ENCODE results near the gene XDH. TPM values are rescaled to one million over a fixed set of nuclear protein-coding genes. Genes with fewer than 3 reads are reported as not detected.

Gene XDH
- total RNA-seq, 2 donors from 2014 or later: 0.08 TPM; not detected in 1

DNA sequence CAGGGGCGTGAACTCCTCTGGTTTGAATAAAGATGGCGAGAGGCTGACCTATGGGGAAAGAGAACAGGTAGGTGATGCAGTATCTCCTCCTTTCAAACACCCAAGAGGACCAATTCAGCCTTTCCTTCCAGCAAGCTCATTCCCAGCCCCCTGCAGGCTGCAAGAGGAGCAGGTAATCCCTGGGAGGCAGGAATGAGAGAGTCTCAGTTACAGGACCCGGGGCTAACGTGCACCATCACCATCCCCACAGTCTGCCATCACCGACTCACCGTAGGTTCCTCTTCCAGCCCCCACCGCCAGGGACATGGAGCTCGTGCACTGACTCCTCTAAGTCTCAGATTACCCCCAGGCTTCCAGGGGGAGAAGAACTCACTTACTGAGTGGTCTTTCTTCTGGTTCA is 26.7 kb downstream of the XDH start:
- no peaks in the 10 kb centered on the region for H3K36me3 Mint-ChIP-seq
- no peaks in the 10 kb centered on the region for H3K4me1 Mint-ChIP-seq (ENCODE audit: low read depth in 2 of 2)
- no peaks in the 10 kb centered on the region for H3K9me3 Mint-ChIP-seq
- peaks cover 0 to 11% of the 10 kb centered on the region in 2 donors for H3K27me3 Mint-ChIP-seq
- H3K4me3 Mint-ChIP-seq: no peak overlapping the region
- DNase-seq (ENCODE audit: low spot score) (no peak), ATAC-seq (no peak)
- H3K27ac Mint-ChIP-seq: no peak overlapping the region

DNA sequence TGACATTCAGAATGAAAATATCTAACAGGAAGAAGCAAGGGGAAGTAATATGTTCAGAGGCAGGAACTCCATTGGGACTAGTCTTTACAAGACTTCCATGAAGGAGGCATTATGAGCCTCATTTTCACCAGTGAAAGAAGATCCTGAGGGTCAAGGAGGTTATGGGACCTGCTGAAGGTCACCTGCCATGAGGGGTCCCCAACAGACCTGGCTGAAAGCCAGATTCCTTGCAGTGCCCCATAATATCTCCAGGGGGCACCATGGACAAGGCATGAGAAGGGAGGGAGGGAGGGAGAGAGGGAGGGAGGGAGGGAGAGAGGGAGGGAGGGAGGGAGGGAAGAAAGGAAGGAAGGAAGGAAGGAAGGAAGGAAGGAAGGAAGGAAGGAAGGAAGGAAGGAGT is 27.9 kb downstream of the XDH start:
- no peak for DNase-seq (ENCODE audit: low spot score)
- Mint-ChIP-seq H3K27me3 (peaks cover 0 to 10% of the 10 kb centered on the region in 2 donors), H3K27ac (no peak overlapping the region), H3K9me3 (no peaks in the 10 kb centered on the region), H3K4me3 (no peak overlapping the region), H3K36me3 (no peaks in the 10 kb centered on the region), H3K4me1 (ENCODE audit: low read depth in 2 of 2) (peaks cover 0 to 5% of the 10 kb centered on the region in 2 donors)
- no peak for ATAC-seq

DNA sequence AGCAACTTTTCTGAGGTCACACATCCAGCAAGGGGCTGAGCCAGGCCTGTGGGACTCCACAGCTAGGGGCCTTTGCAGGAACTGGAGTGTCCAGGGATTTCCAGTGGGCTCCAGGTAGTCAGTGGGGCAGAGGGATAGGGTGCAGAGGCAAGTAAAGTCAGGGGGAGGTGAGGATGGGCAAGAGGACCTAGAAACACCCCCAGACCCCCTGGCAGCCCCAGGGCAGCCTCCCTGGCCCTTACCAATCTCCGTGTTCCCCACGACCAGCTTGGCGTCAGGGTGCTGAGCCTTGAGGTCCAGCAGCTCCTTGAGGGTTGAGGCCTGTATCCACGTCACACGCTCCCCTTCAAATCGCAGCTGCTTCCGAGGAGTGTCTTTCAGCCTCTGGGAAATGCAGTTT is 28.4 kb downstream of the XDH start:
- H3K4me1 Mint-ChIP-seq (ENCODE audit: low read depth in 2 of 2): peaks cover 0 to 5% of the 10 kb centered on the region in 2 donors
- ATAC-seq: no peak
- no peaks in the 10 kb centered on the region for H3K9me3 Mint-ChIP-seq
- no peak overlapping the region for H3K27ac Mint-ChIP-seq
- DNase-seq (ENCODE audit: low spot score): no peak
- peaks cover 0 to 8% of the 10 kb centered on the region in 2 donors for H3K27me3 Mint-ChIP-seq
- no peak overlapping the region for H3K4me3 Mint-ChIP-seq
- no peaks in the 10 kb centered on the region for H3K36me3 Mint-ChIP-seq

DNA sequence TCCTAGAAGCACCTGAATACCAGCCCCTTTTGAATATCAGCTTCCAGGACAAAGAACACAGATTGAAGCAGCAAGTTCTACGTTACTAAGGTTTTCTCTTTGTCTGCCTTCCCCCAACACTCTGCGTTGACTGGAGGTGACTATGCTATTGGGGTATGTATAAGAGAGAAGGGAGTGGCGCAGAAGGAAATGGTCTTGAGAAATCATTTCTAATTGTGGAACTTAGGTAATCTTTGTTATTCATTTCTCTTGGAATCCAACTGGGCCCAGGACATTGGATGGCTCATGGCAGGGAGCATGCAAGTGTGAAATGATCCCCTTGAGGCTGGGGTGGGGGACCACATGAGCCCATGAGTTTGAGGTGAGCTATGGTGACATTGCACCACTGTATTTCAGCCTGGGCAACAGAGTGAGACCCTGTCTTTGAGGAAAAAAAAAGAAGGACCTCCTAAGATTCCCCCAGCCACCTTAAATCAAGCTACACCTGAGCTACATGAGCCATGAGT is 29.7 kb downstream of the XDH start:
- H3K4me3 Mint-ChIP-seq: no peak overlapping the region
- peaks cover 2 to 4% of the 10 kb centered on the region in 2 donors for H3K27me3 Mint-ChIP-seq
- no peaks in the 10 kb centered on the region for H3K9me3 Mint-ChIP-seq
- DNase-seq (ENCODE audit: low spot score): no peak
- no peaks in the 10 kb centered on the region for H3K36me3 Mint-ChIP-seq
- peaks cover 0 to 5% of the 10 kb centered on the region in 2 donors for H3K4me1 Mint-ChIP-seq (ENCODE audit: low read depth in 2 of 2)
- H3K27ac Mint-ChIP-seq: no peak overlapping the region
- ATAC-seq: no peak

DNA sequence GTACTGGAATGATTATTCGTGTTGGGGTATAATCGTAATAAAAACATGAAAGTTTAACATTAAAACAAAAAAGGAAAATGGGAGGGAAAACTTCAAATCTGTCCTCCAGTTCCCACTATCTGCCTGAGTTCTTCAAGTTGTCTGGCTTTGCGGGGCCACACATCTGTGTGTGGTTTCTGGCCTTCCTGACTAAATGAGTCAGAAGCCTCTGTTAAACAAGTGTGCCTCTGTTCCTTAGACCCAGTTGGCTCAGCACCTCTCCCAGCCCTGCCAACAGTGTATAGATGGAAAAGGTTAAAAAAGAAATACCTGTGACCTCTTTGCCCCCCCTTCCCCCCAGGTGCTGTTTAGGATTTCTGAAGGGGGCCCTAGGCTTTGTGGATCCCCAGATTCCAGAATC is 30.2 kb downstream of the XDH start:
- H3K27ac Mint-ChIP-seq: no peak overlapping the region
- H3K4me3 Mint-ChIP-seq: no peak overlapping the region
- peaks cover 2 to 4% of the 10 kb centered on the region in 2 donors for H3K27me3 Mint-ChIP-seq
- DNase-seq (ENCODE audit: low spot score) (no peak), ATAC-seq (peak in 1 of 2 donors; percentile 66)
- H3K9me3 Mint-ChIP-seq: no peaks in the 10 kb centered on the region
- H3K36me3 Mint-ChIP-seq: no peaks in the 10 kb centered on the region
- H3K4me1 Mint-ChIP-seq (ENCODE audit: low read depth in 2 of 2): peaks cover 0 to 5% of the 10 kb centered on the region in 2 donors

DNA sequence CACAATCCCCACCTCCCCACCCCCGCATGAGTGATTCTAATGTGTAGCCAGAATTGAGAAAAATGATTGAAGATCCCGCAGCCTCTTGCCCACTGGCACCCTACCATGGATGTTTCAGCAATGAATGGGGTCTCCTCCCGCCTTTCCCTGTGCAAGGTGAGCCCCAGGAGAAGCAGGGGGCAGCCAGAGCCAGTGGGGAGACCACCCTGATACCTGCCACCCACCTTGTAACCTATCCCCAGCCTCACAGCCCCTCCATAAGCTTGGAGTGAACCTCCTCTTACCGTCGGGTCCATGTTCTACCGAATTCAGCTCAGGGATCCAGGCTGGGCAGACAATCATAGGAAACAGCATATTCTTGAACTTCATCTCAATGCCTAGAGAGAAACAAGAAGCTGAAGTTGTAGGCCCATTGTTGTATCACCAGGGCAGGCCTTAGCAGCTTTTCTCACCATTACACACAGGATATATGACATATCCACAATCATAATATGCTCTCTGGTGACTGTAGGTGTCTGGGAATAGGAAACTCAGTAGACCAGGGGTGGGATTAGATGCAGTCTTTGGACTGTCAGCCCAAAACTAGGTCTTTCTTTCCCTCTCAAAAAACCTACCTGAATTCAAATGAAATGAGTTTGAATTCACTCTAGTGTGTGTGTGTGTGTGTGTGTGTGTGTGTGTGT is 30.9 kb downstream of the XDH start:
- Mint-ChIP-seq H3K4me3 (no peak overlapping the region), H3K27me3 (peaks cover 2 to 4% of the 10 kb centered on the region in 2 donors), H3K9me3 (no peaks in the 10 kb centered on the region), H3K27ac (no peak overlapping the region), H3K4me1 (ENCODE audit: low read depth in 2 of 2) (peaks cover 0 to 5% of the 10 kb centered on the region in 2 donors), H3K36me3 (no peaks in the 10 kb centered on the region)
- ATAC-seq (no peak), DNase-seq (ENCODE audit: low spot score) (no peak)

DNA sequence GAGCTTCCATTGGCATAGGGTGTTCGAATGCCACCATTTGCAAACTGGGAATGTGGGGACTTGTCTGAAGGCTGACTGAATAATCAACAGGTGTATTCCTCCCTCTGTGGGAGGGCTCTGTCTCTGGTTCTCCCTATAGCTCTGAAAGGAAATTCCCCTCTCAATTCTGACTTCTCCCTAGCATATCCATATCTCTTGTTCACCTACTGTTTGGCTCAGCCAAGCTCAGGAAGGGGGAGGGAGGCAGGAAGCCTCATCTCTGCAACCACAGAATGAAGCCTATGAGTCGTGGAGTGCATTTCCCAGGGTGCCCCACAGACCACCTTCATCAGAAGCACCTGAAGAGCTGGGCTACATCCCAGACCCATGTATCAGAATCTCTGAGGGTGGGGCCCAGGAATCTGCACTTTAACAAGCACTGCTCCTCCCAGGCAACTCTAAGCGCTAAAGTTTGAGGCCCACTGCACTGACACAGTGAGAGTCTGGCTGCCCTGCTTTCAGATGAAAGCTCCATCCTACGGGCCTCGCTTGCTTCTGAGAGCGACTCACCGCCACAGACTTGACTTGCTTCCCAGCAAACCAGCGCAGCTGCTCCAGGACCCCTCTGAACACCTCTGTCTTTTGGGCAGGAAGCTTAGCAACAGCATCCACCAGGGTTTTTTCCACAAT is 32.0 kb downstream of the XDH start:
- H3K36me3 Mint-ChIP-seq: no peaks in the 10 kb centered on the region
- H3K9me3 Mint-ChIP-seq: no peaks in the 10 kb centered on the region
- DNase-seq (ENCODE audit: low spot score) (no peak), ATAC-seq (no peak)
- H3K27me3 Mint-ChIP-seq: peaks cover 2 to 4% of the 10 kb centered on the region in 2 donors
- no peak overlapping the region for H3K27ac Mint-ChIP-seq
- H3K4me1 Mint-ChIP-seq (ENCODE audit: low read depth in 2 of 2): peaks cover 0 to 5% of the 10 kb centered on the region in 2 donors
- H3K4me3 Mint-ChIP-seq: no peak overlapping the region

DNA sequence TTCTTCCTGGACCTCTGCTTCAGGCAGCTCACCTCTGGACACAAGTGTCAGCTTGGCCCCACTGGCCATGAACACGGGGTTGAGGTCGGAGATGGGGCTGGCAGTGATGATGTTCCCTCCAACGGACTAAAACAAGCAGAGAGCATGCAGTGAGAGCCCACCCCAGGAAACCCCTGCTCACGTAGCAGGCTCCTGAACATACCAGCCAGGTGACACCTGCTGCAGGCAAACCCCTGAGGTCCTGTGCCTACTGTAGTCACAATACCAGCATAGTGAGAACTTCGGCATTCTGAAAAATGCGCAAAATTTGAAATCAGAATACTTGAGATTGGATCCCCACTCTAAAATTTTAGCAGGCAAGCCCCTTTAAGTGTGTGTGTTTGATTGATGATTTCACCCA is 32.9 kb downstream of the XDH start:
- DNase-seq (ENCODE audit: low spot score) (no peak), ATAC-seq (no peak)
- Mint-ChIP-seq H3K36me3 (no peaks in the 10 kb centered on the region), H3K4me1 (ENCODE audit: low read depth in 2 of 2) (peaks cover 0 to 5% of the 10 kb centered on the region in 2 donors), H3K4me3 (no peak overlapping the region), H3K27me3 (peaks cover 2 to 4% of the 10 kb centered on the region in 2 donors), H3K9me3 (no peaks in the 10 kb centered on the region), H3K27ac (no peak overlapping the region)

DNA sequence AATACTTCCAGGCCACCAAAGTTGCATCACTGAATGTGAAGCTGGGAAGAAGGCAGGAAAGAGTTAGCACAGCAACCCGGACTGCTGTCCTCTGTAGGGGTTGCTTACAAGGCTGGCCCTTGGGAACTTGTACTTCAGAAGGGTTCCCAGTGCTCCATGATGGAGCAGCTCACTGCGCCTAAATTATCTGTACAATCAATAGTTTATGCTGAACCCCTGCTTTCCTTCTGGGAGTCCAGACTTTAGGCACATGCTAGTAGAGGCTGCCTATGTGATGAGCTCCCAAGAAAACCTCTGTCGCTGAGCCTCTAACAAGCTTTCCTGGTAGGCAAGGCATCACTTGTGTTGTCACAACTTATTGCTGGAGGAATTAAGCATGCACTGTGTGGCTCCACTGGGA is 34.3 kb downstream of the XDH start:
- H3K27ac Mint-ChIP-seq: no peak overlapping the region
- H3K36me3 Mint-ChIP-seq: no peaks in the 10 kb centered on the region
- no peak overlapping the region for H3K4me3 Mint-ChIP-seq
- ATAC-seq (no peak), DNase-seq (ENCODE audit: low spot score) (no peak)
- no peaks in the 10 kb centered on the region for H3K9me3 Mint-ChIP-seq
- peaks cover 2 to 4% of the 10 kb centered on the region in 2 donors for H3K27me3 Mint-ChIP-seq
- peaks cover 0 to 5% of the 10 kb centered on the region in 2 donors for H3K4me1 Mint-ChIP-seq (ENCODE audit: low read depth in 2 of 2)

DNA sequence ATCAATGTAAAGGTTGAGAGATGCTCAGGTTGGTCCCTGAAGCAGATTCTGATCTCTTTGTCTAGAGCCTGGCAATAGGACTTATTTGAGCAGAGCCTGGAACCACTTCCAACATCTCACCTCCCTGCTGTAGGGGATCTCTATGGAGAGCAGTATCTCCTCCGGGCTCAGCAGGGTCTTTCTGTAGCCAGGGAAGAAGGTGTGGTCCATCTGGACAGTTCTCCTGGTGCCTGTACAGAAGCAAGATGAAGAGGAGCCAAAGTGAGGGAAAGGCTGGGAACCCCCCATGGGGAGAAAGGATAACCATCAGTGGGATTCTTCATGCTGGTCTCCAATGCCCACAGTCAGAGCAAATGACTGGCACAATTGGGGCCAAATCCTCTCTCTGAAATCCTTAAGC is 34.8 kb downstream of the XDH start:
- Mint-ChIP-seq H3K27me3 (peaks cover 2 to 4% of the 10 kb centered on the region in 2 donors), H3K27ac (no peak overlapping the region), H3K9me3 (no peaks in the 10 kb centered on the region), H3K36me3 (no peaks in the 10 kb centered on the region), H3K4me3 (no peak overlapping the region), H3K4me1 (ENCODE audit: low read depth in 2 of 2) (peaks cover 0 to 5% of the 10 kb centered on the region in 2 donors)
- ATAC-seq (no peak), DNase-seq (ENCODE audit: low spot score) (no peak)

DNA sequence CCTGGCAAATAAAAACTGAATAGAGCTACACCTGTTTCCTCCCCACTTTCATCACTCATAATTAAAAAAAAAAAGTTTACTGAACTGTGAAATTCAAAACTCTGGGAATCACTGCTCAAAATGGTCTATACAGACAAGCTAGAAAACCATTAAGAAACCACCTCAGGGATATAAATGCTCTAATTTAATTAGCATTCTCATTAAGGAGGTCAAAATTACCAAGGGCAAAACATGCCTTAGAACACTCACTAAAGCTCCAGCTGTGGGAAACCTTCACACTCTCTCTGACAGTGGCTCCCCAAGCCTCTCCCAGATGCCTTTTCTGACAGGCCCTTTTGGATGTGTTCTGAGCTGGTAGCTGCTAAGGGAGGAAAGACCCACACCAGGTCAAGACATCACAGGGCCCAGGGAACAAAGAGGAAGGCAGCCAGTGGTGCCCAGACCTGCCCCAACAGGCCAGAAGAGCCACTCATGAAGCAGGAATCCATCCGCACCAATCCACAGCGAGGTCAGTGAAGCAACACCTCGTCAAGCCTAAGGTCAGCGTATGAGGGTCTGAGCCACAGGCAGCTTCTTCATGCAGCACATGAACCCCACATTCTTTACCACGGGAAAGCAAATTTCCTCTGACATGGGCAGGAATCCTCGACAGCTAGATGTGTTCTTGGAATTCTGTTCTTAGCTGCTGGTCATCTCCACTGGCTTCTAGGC is 35.6 kb downstream of the XDH start:
- Mint-ChIP-seq H3K27me3 (peaks cover 2 to 4% of the 10 kb centered on the region in 2 donors), H3K9me3 (no peaks in the 10 kb centered on the region), H3K4me3 (no peak overlapping the region), H3K36me3 (no peaks in the 10 kb centered on the region), H3K27ac (no peak overlapping the region), H3K4me1 (ENCODE audit: low read depth in 2 of 2) (peaks cover 0 to 5% of the 10 kb centered on the region in 2 donors)
- ATAC-seq: no peak
- DNase-seq (ENCODE audit: low spot score): no peak

DNA sequence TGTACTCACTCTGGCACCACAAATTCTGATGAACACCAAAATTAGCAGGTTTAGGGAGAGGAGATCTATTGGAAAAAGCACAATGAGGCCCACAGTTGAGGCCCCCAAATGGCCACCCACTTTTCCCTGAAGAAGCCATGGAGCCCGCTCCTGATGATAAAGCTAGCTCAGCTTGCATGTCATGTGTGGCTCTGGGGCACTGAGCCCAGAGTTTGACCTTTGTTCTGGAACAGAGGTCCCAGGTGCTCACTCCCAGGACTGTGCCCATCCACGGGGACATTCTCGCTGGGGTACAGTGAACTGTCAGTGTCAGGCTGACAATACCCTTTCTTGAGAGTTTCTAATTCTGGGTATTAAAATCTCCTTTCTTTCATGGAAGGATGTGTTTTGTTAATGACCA is 36.2 kb downstream of the XDH start:
- Mint-ChIP-seq H3K27me3 (peaks cover 2 to 9% of the 10 kb centered on the region in 2 donors), H3K27ac (no peak overlapping the region), H3K4me3 (no peak overlapping the region), H3K36me3 (no peaks in the 10 kb centered on the region), H3K9me3 (no peaks in the 10 kb centered on the region), H3K4me1 (ENCODE audit: low read depth in 2 of 2) (peaks cover 0 to 5% of the 10 kb centered on the region in 2 donors)
- no peak for ATAC-seq
- DNase-seq (ENCODE audit: low spot score): no peak

DNA sequence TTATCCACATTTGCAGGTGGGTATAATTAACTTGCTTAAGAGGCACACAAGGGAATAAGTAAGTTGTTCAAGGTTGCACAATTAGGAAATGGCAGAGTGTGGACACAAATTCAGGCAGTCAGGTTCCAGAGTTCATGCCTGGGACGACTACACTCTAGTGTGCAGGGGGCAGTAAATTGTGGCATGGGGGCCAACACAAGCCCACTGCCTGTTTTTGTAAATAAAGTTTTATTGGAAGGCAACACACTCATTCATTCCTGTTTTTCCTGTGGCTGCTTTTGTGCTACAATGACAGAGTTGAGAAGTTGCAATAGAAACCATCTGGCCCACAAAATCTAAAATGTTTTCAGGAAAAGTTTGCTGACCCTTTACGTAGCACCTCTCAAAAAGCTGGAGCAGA is 41.4 kb downstream of the XDH start:
- Mint-ChIP-seq H3K27ac (no peak overlapping the region), H3K4me3 (no peak overlapping the region), H3K27me3 (peaks cover 2 to 10% of the 10 kb centered on the region in 2 donors), H3K4me1 (ENCODE audit: low read depth in 2 of 2) (no peaks in the 10 kb centered on the region), H3K9me3 (no peaks in the 10 kb centered on the region), H3K36me3 (no peaks in the 10 kb centered on the region)
- ATAC-seq: no peak
- no peak for DNase-seq (ENCODE audit: low spot score)

DNA sequence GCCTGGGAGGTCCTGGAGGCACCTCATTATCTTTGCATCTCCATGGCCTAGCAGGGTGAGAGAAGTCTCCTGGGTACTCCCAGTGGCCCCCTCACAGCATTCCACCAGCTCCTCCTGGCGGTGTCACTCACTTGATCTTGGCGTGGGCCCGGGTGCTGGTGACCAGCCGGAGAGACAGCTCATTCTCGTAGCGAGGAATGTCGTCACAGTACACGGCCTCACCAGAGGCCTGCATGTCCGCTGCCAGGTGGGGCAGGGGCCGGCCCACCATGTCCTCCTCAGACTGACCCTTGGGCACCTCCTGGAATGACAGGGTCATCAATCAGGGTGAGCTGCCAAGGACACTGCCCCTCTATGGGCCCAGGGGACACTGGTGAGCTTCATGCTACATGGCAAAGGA is 42.4 kb downstream of the XDH start:
- H3K27me3 Mint-ChIP-seq: peaks cover 2 to 10% of the 10 kb centered on the region in 2 donors

More for the DNA sequence above, 42.4 kb downstream of the XDH start:
- H3K4me3 Mint-ChIP-seq: no peak overlapping the region
- no peak for DNase-seq (ENCODE audit: low spot score)
- peak in 1 of 2 donors; percentile 43 for ATAC-seq
- no peak overlapping the region for H3K27ac Mint-ChIP-seq
- H3K36me3 Mint-ChIP-seq: no peaks in the 10 kb centered on the region
- H3K4me1 Mint-ChIP-seq (ENCODE audit: low read depth in 2 of 2): no peaks in the 10 kb centered on the region
- H3K9me3 Mint-ChIP-seq: no peaks in the 10 kb centered on the region

Measured in natural killer cell treated with Interleukin-12 subunit alpha and Interleukin-12 subunit beta and Interleukin-15 and Interleukin-18, amount 100 ng/mL, for 72 hours (primary cell).